Stomach (tissue), 4 donors: Measurements from ENCODE around the gene TRERF1.

Source experiments
- EP300 ChIP-seq: sonication (generic); formaldehyde crosslinking; IDR thresholded peaks from one replicate; pipeline ENCODE4 v1.6.1; 2017; ENCODE audit warnings: antibody characterized with exemption
- POLR2A ChIP-seq, 4 donors: fragments of 450-650 bp; IDR thresholded peaks; one replicate each; pipeline ENCODE4 v1.6.1; 2016; ENCODE audit warnings: antibody characterized with exemption in 4 of 4, control low read depth in 2 of 4, mild to moderate bottlenecking in 1 of 4, moderate library complexity in 1 of 4
- POLR2AphosphoS5 ChIP-seq, 3 donors: sonication (generic); formaldehyde crosslinking; IDR thresholded peaks; one replicate each; pipeline ENCODE4 v1.6.1; 2016; ENCODE audit warnings: antibody characterized with exemption in 3 of 3
- TF ChIP-seq, protein P1 (sequence below), 7 experiments: fragments of 450-650 bp in 4 of 7; fragments of 200-600 bp in 3 of 7; sonication (generic) in 3 of 7; IDR thresholded peaks; one replicate each; pipeline ENCODE4 v1.5.1; 2016 to 2019; ENCODE audit warnings: antibody characterized with exemption in 7 of 7, control low read depth in 2 of 7, mild to moderate bottlenecking in 1 of 7

DNA sequence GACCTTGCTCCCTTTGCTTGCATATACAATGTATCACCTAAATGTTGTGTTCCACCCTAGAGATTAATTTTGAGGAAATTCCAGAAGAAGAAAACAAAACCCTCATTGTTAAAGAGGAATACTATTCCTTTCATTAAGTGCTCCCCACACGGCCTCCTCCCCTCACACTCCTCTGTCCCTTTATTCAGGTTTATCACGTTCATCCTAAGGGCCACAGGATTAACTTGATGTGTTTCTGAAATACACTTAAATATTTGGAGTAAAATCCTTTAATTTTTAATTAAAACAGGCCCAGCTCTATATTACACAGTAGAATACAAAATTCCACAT is 144.6 kb downstream of the TRERF1 start:
- TF ChIP-seq, protein P1, sequence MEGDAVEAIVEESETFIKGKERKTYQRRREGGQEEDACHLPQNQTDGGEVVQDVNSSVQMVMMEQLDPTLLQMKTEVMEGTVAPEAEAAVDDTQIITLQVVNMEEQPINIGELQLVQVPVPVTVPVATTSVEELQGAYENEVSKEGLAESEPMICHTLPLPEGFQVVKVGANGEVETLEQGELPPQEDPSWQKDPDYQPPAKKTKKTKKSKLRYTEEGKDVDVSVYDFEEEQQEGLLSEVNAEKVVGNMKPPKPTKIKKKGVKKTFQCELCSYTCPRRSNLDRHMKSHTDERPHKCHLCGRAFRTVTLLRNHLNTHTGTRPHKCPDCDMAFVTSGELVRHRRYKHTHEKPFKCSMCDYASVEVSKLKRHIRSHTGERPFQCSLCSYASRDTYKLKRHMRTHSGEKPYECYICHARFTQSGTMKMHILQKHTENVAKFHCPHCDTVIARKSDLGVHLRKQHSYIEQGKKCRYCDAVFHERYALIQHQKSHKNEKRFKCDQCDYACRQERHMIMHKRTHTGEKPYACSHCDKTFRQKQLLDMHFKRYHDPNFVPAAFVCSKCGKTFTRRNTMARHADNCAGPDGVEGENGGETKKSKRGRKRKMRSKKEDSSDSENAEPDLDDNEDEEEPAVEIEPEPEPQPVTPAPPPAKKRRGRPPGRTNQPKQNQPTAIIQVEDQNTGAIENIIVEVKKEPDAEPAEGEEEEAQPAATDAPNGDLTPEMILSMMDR (IDR thresholded peaks at IDR 0.05): no peak
- TF ChIP-seq POLR2AphosphoS5 (IDR thresholded peaks at IDR 0.05) (no peak), EP300 (no peak), POLR2A (IDR thresholded peaks at IDR 0.05) (no peak)
